Dendritic cell treated with granulocyte-macrophage colony-stimulating factor and Interleukin-4, amounts not matched to agents 40 ng/mL and 50 ng/mL, for 4 days (primary cell): ENCODE data around the gene RAI14.

ENCODE experiments used
- H3K27ac Mint-ChIP-seq: one replicate; pipeline ENCODE4 v1.8.0; 2022; ENCODE audit warnings: mild to moderate bottlenecking, mixed read lengths
- H3K27me3 Mint-ChIP-seq: one replicate; pipeline ENCODE4 v1.8.0; 2022; ENCODE audit warnings: mild to moderate bottlenecking, mixed read lengths
- H3K36me3 Mint-ChIP-seq: one replicate; pipeline ENCODE4 v1.8.0; 2022; ENCODE audit warnings: low read depth, mixed read lengths
- H3K4me1 Mint-ChIP-seq: one replicate; pipeline ENCODE4 v1.8.0; 2022; ENCODE audit warnings: low read depth, mixed read lengths
- H3K4me3 Mint-ChIP-seq: one replicate; pipeline ENCODE4 v1.8.0; 2022; ENCODE audit warnings: mild to moderate bottlenecking, moderate library complexity, mixed read lengths
- H3K9me3 Mint-ChIP-seq: one replicate; pipeline ENCODE4 v1.8.0; 2022; ENCODE audit warnings: mixed read lengths
- intact Hi-C: fragments of 100-400 bp; cut with micrococcal nuclease; formaldehyde crosslinking; loops from one replicate; pipeline ENCODE4 v1.15.0; 2022

The RAI14 gene

GRCh38 chr5:34676416-34676815, 20.3 kb downstream of the RAI14 start:
- Mint-ChIP-seq H3K9me3 (no peaks in the 10 kb centered on the region), H3K27ac (no peak overlapping the region), H3K36me3 (no peaks in the 10 kb centered on the region), H3K27me3 (no peaks in the 10 kb centered on the region), H3K4me3 (no peak overlapping the region), H3K4me1 (no peaks in the 10 kb centered on the region)
- intact Hi-C loops: no loop called here

DNA sequence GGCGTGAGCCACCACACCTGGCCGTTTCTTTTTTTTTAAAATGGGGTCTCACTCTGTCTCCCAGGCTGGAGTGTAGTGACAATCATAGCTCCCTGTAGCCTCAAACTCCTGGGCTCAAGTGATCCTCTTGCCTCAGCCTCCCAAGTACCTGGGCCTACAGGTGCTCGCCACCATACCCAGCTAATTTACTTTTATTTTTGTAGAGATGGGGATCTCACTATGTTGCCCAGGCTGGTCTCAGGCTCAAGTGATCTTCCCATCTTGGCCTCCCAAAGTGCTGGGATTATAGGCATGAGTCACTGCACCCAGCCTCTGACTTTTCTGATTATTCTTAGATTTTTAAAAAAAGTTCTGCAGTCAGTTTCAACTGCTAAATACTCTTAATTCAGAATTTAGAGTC, 21.3 kb downstream of the RAI14 start:
- H3K27me3 Mint-ChIP-seq: no peaks in the 10 kb centered on the region
- no peaks in the 10 kb centered on the region for H3K4me1 Mint-ChIP-seq
- no peak overlapping the region for H3K4me3 Mint-ChIP-seq
- intact Hi-C loops: no loop called here
- H3K9me3 Mint-ChIP-seq: no peaks in the 10 kb centered on the region
- no peak overlapping the region for H3K27ac Mint-ChIP-seq
- H3K36me3 Mint-ChIP-seq: no peaks in the 10 kb centered on the region

DNA sequence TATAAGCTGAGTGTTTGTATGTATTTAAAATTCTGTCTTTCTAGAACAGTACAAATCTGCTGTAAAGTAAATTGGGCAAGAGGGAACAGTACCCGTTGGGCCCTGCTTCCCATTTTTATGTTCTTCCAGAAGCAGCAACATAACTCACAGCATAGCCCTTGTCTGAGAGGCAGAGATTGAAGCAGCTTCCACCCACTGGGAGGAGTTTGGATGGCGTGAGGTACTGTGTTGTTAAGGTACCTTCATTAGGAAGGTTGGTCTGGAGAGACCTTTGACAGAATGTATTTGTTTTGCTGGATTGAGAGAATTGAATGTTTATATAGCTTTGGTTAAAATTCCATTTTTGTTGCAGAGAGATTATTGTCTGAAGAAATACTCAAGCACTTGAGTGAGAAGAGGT, 24.8 kb downstream of the RAI14 start:
- no peaks in the 10 kb centered on the region for H3K36me3 Mint-ChIP-seq
- no peaks in the 10 kb centered on the region for H3K4me1 Mint-ChIP-seq
- no peaks in the 10 kb centered on the region for H3K9me3 Mint-ChIP-seq
- intact Hi-C loops: no loop called here
- no peak overlapping the region for H3K4me3 Mint-ChIP-seq
- H3K27me3 Mint-ChIP-seq: no peaks in the 10 kb centered on the region
- no peak overlapping the region for H3K27ac Mint-ChIP-seq

- Mint-ChIP-seq H3K4me3 (no peak overlapping the region), H3K27ac (no peak overlapping the region), H3K27me3 (no peaks in the 10 kb centered on the region), H3K36me3 (no peaks in the 10 kb centered on the region), H3K4me1 (no peaks in the 10 kb centered on the region), H3K9me3 (no peaks in the 10 kb centered on the region)
- intact Hi-C loops: no loop called here
Observed at GRCh38 chr5:34682926-34683623, 26.9 kb downstream of the RAI14 start.

DNA sequence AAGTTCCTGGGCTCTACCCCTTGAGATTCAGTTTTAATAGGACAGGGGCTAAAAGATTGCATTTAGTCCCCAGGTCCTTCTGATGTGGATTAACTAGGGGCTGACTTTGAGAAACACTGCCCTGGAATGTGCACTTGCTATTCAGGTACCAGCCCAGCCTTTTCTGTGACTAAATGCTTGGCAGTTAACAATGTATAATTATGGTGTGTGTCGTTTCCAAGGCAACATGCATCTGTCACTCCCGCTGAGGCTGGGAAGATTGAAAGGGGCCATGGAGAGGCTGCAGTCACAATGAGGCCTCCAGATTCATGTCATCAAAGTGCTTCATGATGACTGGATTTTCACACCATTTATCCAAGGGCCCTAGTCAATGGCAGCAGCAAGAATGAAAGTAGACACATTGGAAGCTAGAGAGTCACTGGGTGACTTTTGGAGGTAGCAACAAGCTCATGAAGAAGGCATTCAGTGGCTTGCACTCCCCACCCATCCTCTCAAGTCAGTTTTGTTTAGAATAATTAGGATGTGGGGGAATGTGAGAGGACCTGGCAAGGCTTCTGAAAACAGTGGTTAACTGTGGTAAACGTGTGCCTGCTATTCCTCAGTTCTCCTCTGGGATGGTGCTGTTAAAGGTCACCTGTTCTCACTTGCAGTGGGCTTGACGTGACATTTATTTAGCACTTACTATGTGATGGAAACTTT, 28.3 kb downstream of the RAI14 start:
- no peaks in the 10 kb centered on the region for H3K9me3 Mint-ChIP-seq
- no peaks in the 10 kb centered on the region for H3K4me1 Mint-ChIP-seq
- H3K36me3 Mint-ChIP-seq: no peaks in the 10 kb centered on the region

DNA sequence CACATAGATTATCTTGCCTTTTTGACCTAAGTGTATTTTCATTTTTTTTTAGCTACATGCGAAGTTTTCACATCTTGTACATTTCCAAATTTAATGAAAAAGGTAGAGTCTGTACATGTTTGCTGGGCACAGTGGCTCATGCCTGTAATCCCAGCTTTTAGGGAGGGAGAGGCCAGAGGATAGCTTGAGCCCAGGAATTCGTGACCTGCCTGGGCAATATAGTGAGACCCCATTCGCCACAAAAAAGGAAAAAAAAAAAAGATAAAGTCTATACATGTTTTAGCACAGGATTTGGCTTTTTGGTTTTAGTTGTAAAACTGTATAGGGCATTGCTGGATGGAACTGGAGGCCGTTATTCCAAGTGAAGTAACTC, 28.8 kb downstream of the RAI14 start:
- Mint-ChIP-seq H3K36me3 (no peaks in the 10 kb centered on the region), H3K27me3 (no peaks in the 10 kb centered on the region), H3K9me3 (no peaks in the 10 kb centered on the region), H3K4me3 (no peak overlapping the region), H3K27ac (no peak overlapping the region), H3K4me1 (no peaks in the 10 kb centered on the region)
- intact Hi-C loops: no loop called here

More for the DNA sequence above, 28.3 kb downstream of the RAI14 start:
- H3K27me3 Mint-ChIP-seq: no peaks in the 10 kb centered on the region
- intact Hi-C loops: no loop called here
- no peak overlapping the region for H3K4me3 Mint-ChIP-seq
- H3K27ac Mint-ChIP-seq: no peak overlapping the region

DNA sequence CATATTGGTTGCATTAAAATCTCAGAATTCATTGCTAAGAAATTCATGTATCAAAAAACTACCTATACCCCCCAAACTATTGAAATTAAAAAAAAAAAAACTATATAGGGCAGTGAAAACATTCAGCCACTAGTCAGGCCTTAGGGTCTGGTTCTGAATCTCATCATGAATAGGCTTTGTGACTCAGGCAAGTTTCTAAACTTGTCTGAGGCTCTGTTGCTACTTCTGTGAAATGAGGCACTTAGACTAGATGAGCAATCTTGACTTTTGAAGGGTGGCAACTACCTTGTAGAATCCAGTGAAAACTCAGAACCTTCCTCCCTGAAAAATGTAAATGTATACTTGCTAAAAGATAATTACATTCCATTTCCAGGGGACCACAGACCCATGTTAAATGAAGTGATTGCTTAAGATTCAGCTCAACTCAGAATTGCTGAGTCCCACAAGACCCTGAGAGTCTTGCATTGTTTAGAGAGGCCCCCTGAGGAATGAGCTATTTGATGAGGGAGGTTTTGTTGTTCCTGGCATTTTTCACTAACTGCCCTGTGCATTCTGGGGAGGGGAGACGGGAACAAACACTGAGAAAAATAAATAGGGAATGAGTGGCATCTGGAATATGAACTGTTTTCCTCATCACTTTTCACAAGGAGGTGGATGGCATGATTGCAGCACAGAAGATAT, 29.5 kb downstream of the RAI14 start:
- intact Hi-C loops: no loop called here
- Mint-ChIP-seq H3K9me3 (no peaks in the 10 kb centered on the region), H3K27ac (no peak overlapping the region), H3K4me1 (no peaks in the 10 kb centered on the region), H3K4me3 (no peak overlapping the region), H3K36me3 (no peaks in the 10 kb centered on the region), H3K27me3 (no peaks in the 10 kb centered on the region)

- Mint-ChIP-seq H3K9me3 (no peaks in the 10 kb centered on the region), H3K4me3 (no peak overlapping the region), H3K27me3 (no peaks in the 10 kb centered on the region), H3K4me1 (no peaks in the 10 kb centered on the region), H3K27ac (no peak overlapping the region), H3K36me3 (no peaks in the 10 kb centered on the region)
- intact Hi-C loops: no loop called here
Observed at GRCh38 chr5:34686762-34687268, 30.7 kb downstream of the RAI14 start.

DNA sequence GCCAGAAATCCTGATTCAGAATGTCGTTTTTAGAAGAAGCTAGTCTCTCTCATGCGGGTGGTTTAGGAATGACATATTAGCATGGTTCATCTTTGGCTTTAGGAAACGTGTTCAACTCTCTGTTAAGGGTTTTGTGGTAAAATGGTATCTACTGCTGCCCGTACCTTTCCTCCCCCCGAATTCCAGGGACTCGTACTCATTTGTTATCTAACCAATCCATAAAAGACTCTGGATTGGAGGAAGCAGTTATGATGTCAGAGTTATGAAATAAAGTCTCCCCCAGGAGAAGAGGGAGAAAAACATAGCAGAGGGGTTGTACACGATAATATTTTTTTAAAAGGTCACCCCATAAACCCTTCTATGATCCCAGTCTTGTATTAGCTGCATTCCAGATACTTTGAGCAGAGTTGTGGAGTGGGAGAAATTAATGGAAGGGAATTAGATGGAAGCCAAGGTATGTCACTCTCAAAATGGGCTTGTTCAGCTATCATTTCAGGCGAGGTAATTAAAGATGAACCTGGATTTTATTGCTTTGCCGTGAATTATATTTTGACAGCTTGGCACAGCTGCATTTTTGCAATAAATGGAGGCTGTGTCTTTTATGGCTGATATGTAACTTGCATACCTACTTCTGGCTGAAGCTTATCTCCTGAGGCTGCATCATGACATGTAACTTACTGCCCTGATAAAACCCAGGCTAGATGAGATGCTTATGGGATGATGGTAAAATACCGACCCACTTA, 31.3 kb downstream of the RAI14 start:
- no peaks in the 10 kb centered on the region for H3K4me1 Mint-ChIP-seq
- no peak overlapping the region for H3K4me3 Mint-ChIP-seq
- no peaks in the 10 kb centered on the region for H3K9me3 Mint-ChIP-seq
- H3K27me3 Mint-ChIP-seq: no peaks in the 10 kb centered on the region
- H3K27ac Mint-ChIP-seq: no peak overlapping the region
- intact Hi-C loops: no loop called here
- no peaks in the 10 kb centered on the region for H3K36me3 Mint-ChIP-seq

GRCh38 chr5:34688015-34688810, 32.1 kb downstream of the RAI14 start:
- no peaks in the 10 kb centered on the region for H3K9me3 Mint-ChIP-seq
- intact Hi-C loops: no loop called here
- no peaks in the 10 kb centered on the region for H3K36me3 Mint-ChIP-seq
- no peaks in the 10 kb centered on the region for H3K4me1 Mint-ChIP-seq
- H3K27me3 Mint-ChIP-seq: no peaks in the 10 kb centered on the region
- H3K4me3 Mint-ChIP-seq: no peak overlapping the region
- no peak overlapping the region for H3K27ac Mint-ChIP-seq

GRCh38 chr5:34690301-34690700, 34.2 kb downstream of the RAI14 start:
- Mint-ChIP-seq H3K27me3 (no peaks in the 10 kb centered on the region), H3K36me3 (no peaks in the 10 kb centered on the region), H3K27ac (no peak overlapping the region), H3K4me1 (no peaks in the 10 kb centered on the region), H3K4me3 (no peak overlapping the region), H3K9me3 (no peaks in the 10 kb centered on the region)
- intact Hi-C loops: no loop called here

GRCh38 chr5:34690898-34691297, 34.8 kb downstream of the RAI14 start:
- H3K4me1 Mint-ChIP-seq: no peaks in the 10 kb centered on the region
- intact Hi-C loops: no loop called here

DNA sequence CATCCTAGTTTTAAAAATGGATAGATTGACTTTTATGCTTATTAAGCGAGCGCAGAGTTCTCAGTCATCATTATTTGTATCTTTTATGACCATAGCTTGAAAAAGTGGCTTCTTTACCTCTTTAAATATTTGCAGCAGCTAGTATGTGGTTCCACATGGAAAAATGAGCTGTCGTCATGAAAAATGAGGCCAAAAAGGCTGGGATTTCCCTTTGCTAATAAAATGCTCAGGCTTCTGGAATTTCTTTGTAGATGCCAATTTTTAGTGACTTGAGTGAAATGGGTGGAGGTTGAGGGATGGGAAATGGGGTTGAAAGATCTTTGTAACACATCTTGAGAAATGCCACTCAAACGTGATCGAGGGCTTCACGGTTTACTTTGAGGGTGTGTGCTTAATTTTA, 35.2 kb downstream of the RAI14 start:
- H3K4me1 Mint-ChIP-seq: no peaks in the 10 kb centered on the region
- H3K27me3 Mint-ChIP-seq: no peaks in the 10 kb centered on the region
- H3K36me3 Mint-ChIP-seq: no peaks in the 10 kb centered on the region
- intact Hi-C loops: no loop called here
- no peaks in the 10 kb centered on the region for H3K9me3 Mint-ChIP-seq
- H3K4me3 Mint-ChIP-seq: no peak overlapping the region
- no peak overlapping the region for H3K27ac Mint-ChIP-seq

More at GRCh38 chr5:34690898-34691297, 34.8 kb downstream of the RAI14 start:
- Mint-ChIP-seq H3K9me3 (no peaks in the 10 kb centered on the region), H3K36me3 (no peaks in the 10 kb centered on the region), H3K27ac (no peak overlapping the region), H3K27me3 (no peaks in the 10 kb centered on the region), H3K4me3 (no peak overlapping the region)
